HK-2 (cell line): ENCODE results near the gene MED13L.
"Not testable (repeated sequence)": the region's sequence is repeated elsewhere in the genome, so short reads cannot be mapped to it uniquely, and the experiment has no call there.

Experiments
- DNase-seq: peaks from one replicate; pipeline ENCODE4 v3.0.0-alpha.2; 2018; ENCODE audit not compliant: unreplicated experiment

The MED13L gene

DNA sequence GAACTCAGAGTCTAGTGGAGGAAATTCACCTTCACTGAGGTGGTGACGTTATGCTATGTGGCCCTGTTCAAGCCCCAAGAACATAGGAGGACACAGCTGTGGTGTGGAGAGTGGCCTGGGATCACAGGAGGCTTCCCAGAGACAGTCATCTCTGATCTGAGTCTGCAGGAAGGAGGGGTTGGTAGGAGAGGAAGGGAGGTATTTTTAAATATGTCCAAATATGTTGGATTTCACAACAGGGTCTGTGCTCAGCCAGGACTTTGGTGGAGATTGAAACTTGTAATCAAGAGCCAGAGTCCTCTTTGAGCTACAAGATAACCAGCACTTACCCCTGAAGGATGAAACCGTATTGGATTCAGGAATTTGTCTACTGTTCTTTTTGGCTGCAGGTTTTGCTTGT is 26.4 kb upstream of the MED13L start:
- DNase-seq: no peak

DNA sequence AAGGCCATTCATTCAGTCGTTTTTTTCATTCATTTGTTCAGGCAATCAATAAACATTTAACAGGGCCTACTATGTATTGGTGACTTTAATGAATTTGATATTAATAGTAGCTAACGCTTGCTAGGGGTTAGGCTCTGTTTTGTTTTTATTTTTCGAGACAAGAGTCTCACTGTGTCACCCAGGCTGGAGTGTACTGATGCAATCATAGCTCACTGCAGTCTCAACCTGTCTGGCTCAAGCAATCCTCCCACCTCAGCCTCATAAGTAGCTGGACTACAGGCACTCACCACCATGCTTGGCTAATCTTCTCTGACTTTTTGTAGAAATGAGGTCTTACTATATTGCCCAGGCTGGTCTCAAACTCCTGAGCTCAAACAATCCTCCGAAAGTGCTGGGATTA is 25.6 kb upstream of the MED13L start:
- no peak for DNase-seq

DNA sequence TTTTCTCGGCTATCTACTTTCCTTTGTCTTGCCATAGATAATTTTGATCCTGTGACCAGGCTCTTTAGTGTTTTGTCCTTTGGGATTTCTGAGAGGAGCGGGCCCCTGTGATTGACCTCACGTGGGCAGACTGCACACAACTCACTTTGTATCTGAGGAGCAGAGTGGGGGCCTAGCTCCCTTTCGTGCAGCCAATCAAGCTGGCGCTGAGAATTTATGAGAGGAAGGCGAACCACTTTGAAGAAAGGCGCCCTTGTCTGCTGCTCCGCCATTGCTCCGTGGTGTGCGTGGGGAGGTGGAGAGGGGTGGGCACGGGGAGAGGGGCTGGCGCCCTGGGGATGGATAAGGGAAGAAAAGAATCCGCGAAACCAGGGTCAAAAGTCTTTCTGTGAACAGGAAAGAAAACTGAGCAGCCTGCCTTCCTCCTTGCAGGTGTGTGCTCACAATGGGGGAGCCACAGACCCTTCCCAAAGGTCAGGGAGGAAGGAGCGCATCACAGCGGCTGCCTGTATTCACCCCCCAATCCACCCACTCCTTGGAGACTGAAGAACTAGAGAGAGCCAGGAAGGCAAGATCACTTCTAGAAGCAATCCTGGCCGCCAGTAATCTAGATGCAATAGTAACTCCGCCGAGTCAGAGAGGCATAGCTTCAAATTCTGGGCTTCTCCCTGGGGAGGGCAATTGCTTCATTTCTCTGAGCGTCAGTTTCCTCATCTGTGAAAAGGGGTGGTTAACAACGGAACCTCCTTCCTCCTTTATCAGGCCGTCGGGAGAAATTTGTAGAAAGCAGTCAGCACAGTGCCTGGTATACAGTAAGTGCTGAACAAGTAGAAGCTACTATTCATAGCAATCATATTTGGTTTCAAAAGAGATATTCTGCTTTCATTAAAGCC is 24.9 kb upstream of the MED13L start:
- DNase-seq: no peak

DNA sequence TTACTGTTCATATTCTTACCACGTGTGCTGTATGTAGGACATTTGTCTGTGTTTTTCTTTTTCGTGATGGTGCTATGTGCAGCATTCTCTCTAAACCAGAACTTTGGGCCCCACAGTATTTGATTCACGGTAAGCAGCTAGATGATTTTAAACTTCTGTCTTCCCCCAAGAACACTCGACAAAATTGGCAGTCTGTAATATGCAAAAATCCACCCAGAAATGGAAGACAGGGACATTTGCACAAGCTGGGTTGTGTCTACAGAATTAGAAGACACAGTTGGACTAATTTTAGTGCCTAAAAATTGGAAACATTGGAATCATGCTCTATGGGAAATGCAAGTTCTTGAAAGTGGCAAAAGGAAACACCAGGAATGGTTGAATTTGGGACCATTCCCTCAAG is 24.1 kb upstream of the MED13L start:
- DNase-seq: no peak

DNA sequence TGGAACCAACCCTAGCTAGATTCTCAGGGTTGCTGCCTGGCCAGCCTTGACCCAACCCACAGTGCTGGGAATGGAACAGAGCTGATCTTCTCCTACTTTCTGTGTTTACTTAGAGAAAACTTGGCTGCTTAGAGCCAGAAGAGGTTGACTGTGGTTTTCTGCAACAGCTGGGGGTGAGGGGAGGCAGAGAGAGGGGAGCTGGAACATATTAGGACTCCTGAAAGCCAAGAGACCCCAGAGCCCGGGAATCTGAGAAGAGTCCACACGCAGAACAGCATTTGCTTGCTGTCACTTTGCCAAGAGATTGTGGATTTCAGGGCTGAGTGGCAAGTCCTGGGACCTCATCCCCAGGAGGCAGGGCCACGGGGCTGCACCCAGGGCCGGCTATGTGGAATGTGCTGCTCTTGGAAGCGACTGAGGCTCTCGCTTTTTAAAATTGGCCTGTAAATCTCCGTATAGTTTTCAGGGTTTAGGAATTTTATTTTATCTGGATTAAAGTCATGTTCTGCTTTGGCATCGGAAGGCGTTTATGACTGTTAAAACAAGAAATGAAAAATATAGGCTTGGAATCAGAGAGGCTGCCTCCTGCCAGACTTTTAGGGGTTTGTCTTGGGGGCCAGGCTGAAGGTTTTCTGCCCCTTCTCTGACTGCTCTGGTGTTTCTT is 22.3 kb upstream of the MED13L start:
- DNase-seq: no peak

DNA sequence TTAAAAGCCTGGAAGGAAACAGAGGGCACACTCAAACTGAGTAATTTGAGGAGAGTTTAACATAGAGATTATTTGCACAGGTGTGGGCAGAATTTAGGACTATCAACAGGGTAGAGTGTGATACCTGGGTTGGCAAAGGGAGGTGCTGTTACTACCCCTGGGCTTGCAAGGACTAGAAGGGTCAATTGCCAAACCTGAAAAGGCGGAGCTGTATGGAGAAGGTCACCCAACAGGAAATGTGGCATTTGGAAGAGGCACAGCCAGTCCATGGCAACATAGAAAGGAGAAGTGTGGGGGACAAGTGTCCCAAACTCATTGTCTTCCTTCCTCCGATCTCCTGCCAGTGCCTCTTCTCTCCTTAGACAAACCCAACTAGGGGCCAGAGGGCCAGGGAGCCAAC is 21.6 kb upstream of the MED13L start:
- DNase-seq: no peak

DNA sequence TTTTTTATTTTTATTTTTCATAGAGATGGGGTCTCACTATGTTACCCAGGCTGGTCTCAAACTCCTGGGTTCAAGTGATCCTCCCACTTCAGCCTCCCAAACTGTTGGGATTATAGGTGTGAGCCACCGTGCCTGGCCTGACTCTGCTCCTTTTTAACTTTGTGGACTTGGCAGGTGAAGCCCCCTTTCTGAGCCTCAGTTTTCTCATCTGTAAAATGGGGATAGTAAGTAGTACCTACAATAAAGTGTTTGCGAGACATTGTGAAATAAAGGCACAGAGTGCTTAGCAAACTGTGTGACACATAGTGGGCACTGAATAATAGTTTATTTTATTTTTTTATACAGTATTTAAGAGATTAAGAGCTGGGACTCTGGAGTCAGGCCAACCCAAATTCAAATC is 21.1 kb upstream of the MED13L start:
- DNase-seq: no peak

DNA sequence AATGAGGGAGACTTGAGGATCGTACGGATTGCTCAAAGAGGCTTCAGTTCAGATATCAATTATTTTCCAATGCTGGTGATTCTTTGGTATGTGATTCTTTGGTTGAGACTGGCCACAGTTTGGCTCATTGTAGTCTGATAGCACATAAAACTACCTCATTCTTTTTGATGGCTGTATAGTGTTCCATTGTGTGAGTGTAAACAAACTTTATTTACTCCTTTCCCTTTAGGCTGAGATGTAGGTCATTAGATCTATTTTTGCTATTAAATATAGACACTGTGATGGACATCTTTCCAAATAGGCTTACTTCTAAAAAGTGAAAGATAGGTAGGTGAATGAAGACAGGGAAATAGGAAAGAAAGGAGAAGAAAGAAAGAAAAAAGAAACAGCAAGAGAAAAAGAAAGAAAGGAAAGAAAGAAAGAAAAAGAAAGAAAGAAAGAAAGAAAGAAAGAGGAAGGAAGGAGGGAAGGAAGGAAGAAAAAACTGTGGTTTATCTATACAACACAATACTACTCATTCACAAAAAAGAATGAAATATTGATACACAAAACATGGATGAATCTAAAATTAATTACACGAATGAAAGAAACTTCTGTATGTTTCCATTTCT is 19.8 kb upstream of the MED13L start:
- no peak for DNase-seq

DNA sequence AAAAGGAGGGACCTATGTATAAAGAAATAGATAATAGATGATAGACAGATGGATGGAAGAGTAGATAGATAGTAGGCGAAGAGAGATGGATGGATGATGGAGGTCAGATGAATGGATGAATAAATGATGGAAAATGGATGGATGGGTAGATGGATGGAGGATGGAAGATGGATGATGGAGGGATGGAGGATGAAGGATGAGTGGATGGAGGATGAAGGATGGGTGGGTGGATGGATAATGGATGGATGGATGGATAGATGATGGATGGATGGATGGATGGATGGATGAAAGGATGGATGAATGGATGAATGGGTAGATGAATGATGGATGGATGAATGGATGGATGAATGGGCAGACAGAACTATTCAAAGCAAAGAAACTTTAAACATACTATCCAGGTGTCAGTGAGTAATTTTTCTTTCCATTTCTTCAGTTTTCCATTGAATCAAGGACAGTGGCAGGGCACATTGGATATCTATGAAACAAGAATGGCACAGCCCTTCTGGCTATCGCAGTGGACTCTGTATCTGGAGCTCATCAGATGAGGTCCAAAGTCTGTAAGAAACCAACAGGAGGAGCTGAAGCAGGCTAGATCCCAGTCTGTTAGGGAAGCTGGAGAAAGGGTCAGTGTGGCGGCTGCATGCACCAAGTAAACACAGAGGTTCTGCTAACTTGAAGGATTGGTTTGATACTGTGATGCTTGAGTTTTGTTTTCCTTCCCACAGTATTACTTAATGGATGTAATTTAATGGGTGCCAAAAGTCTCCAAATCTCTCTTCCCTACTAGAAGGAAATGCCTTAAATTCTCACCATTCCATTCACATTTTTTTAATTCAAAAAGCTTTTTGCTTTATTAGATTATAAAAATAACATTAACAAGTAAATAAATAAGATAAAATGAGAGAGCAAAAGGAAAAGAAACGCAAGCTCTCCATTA is 18.1 kb upstream of the MED13L start:
- DNase-seq: no peak

DNA sequence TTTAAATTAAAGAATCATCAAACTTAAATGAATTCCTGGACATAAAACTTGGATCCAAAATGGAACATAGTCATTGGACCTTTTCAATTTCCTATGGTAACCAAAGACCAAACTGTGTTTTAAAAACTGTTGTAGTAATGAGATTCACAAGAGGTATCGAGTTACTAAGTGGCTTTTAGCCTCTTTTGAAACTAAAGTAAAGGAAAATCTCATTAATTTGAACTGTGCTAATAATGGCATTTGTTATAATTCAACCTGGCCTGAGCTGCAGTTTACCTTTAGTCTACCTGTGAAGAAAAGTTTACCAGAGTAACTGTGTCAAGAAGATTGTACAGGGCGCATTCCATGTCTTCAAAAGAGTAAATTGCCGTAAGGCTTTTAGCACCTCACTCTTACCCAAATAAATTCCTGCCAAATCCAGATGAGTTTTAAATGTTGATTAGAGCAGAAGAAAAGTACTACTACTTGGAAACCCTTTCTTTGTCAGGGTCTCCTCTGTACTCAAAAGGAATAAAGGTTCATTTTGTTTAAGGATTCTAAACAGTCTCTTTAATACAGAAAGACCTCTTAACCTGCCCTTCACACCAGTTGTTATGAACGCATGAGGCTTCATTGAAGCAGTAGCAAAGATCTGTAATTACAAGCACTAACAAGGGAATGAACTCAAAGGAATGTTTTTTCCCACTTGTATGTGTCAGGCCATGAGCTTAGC is 17.1 kb upstream of the MED13L start:
- no peak for DNase-seq

DNA sequence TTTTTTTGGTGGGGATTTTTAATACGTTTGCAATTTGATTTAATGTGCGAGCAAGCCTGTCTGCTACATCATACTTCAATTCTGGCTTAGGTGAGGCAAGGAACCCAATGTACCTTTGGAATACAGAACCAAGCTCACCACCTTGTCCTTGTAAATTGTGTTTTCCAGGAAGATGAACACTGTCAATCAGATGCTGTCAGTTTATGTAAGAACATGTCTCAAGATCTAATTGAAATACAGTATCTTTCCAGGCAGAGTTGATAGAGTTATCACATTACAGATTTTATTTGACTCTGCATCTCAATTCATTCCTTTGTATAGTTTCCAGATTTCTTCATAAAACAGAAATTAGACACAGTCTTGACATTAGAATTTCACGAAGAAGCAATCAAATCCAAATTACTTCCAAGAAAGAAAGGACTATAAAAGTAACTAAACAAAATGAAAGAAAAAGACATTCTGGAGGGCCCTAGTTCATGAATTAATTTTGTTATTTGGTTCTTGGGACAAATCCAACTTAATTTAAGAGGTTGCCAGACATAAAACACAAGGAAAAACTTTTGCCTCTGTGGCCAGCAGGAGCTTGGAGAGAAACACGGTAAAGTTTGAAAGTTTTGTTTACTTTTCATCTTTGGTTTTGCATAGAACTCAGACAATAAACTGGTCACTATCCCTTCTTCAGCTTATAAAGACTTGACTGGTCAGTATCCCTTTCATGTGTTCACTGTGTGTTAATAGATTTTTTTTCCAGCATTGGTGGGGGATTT is 16.4 kb upstream of the MED13L start:
- no peak for DNase-seq

DNA sequence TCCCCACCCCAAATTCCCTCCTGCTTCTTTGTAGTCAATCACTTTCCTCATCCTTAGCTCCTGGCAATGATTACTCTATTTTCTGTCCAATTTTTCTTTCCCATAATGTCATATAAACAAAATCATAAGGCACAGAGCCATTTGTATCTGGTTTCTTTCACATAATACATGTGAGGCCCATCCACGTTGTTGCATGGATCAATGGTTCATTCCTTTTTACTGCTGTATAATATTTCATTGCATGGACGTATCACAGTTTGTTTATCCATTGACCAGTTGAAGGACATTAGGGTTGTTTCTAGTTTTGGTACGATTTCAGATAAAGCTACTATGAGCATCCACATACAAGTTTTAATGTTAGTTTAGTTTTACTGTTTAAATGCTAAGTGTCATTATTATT is 13.7 kb upstream of the MED13L start:
- DNase-seq: no peak

DNA sequence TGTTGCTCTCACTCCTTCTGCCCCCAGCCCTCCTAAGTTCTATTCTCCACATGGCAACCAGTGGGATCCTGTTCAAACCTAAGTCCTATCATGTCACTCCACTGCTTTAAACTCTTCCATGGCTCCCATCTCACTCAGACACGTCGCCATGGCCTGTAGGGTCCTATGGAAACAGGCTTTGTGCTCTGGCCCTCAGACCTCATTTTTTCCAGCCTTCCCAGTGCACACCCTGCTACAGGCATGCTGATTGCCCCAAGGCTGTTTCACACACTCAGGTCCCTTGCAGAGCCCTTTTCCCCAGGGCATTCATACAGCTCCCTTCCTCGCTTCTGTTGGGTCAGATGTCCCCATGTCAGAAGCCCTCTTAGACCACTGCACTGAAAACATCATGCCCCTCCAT is 11.2 kb upstream of the MED13L start:
- no peak for DNase-seq

DNA sequence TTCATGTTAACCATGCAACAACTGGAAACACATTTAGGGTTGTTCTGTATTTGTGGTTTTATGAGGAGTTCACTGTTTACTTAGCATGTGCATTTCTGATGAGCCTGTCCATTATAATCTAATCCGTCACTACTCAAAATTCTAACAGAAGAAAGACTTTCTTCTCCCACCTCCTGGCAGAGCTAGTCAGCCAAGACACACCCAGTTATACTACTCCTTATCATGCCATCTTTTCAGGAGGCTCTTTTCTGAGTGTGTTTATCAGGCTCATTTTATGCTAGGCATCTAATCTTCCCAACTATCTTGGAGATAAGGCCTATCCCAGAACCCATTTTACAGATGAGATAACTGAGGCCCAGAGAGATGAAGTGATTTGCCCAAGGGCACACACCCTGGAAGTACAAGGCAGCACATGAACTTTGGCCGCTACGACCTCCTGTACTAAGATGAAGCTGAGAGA is 10.4 kb upstream of the MED13L start:
- DNase-seq: no peak

DNA sequence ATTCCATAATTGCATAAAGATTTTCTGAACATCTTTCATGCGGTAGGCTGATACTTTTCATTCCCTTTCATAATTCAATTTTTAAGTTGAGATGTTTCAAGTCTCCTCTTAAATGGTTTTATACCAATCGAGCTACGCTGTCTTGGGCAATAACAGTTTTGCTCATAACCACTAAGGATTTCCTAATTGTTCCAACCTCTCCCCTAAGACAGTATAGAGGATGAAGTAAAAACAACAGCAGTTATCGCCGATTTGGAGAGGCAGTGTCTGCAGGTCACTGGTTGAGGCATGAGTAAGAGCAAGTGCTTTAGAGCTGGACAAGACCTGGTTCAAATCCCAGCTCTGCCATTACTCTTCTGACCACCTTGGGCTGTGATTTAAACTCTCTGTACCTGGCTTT is 6.9 kb upstream of the MED13L start:
- DNase-seq: no peak

DNA sequence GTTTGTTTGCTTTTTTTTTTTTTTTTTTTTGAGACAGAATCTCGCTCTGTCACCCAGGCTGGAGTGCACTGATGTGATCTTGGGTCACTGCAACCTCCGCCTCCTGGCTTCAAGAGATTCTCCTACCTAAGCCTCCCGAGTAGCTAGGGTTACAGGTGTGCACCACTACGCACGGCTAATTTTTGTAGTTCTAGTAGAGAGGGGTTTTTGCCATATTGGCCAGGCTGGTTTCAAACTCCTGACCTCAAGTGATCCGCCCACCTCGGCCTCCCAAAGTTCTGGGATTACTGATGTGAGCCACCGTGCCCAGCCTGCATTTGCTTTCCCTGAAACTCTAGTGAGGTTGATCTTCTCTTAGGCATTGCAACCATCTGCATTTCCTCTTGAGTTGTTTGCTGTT is 6.4 kb upstream of the MED13L start:
- not testable (repeated sequence) for DNase-seq

DNA sequence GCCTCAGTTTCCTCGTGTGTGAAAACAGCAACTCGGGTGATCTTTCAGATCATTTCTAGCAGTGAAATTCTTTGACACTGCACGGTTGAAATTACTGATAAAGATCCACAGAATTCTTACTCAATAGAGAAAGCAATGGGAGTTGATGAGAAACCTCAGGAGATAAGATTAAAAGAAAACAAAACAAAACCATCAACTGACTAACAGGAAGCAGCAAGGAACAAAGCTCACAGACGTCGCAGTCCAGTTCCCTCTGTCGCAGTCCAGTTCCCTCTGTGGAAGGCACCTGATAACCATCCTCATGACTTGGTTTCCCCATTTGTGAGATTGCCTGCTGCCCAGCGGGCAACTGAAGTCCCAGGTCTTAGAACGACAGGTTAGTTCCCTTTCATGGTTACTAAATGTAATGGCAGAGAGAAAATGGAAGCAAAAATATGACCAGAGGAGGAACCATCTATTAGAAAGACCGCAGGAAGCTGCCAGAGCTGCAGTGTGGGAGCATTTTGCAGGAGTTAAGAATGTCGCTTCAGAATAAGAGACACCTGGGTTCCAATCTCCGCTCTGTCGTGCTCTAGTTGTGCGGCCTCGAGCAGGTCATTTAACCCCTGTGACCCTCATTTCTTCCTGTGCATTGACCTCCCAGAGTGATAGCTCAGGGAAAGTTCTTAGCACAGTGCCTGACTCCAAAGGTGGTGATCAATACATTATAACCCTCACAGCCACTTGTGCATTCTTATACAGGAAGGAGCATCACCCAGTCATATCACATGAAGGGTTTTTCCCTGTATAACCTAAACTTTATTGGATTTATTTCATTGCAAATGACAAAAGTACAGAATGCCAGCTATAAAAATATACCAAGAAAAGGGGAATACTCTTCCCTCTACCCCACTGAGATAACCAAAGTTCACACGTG is 5.1 kb upstream of the MED13L start:
- no peak for DNase-seq

DNA sequence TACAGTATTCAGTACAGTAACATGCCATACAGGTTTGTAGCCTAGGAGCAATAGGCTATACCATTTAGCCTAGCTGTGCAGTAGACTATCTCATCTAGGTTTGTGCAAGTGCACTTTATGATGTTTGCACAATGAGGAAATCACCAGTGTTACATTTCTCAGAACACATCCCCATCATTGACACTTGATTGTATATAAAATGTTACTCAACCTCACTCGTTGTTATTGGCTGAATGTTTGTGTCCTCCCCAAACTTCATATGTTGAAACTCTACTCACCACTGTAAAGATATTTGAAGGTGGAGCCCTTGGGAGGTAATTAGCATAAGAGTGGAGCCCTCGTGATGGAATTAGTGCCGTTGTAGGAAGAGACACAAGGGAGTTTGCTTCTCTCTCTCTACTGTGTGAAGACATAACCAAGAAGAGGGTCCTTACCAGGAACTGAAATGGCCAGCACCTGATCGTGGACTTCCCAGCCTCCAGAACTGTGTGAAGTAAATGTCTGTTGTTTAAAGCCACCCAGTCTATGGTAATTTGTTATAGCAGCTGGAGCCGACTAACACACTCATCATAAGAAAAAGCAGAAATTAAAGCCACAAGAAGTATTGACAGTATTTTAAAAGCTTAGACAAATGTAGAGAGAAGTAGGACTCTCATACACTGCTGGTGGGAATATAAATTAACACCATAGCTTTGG is 3.2 kb upstream of the MED13L start:
- no peak for DNase-seq

DNA sequence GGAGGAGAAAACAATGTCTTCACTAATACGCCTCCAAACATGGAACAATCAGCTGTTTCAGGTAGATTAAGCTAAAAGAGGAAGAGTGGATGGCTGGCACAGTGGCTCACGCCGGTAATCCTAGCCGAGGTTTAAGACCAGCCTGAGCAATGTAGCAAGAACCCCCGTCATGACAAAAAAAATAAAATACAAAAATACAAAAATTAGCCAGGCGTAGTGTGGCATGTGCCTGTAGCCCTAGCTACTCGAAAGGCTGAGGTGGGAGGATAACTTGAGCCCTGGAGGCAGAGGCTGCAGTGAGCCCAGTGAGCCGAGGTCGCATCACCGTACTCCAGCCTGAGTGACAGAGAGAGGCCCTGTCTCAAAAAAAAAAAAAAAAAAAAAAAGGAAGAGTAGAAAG is 1.2 kb upstream of the MED13L start:
- no peak for DNase-seq
